Measurements from ENCODE around the gene NCAM1.

NCAM1 gene

GRCh38 chr11:112942966-112943643 lies 18.1 kb upstream of the NCAM1 start:
- no peaks in the 10 kb centered on the region for H3K27me3 ChIP-seq
- H3K4me3 ChIP-seq: no peak overlapping the region
- H3K36me3 ChIP-seq: no peaks in the 10 kb centered on the region
- no peaks in the 10 kb centered on the region for H4K20me1 ChIP-seq
- no peaks in the 10 kb centered on the region for H3K9me3 ChIP-seq
- no peak overlapping the region for H3K9ac ChIP-seq
- no peaks in the 10 kb centered on the region for H3K4me1 ChIP-seq
- no peak for TF ChIP-seq Cebpa-rat (IDR thresholded peaks at IDR 0.05)
- no peak overlapping the region for H3K27ac ChIP-seq
- no peak overlapping the region for H3K4me2 ChIP-seq

- no peak overlapping the region for H3K9ac ChIP-seq
- H3K4me2 ChIP-seq: no peak overlapping the region
Measured at GRCh38 chr11:112946866-112947265, 14.4 kb upstream of the NCAM1 start.

GRCh38 chr11:112949781-112950575 lies 11.2 kb upstream of the NCAM1 start:
- Histone ChIP-seq H3K27me3 (no peaks in the 10 kb centered on the region), H3K4me1 (no peaks in the 10 kb centered on the region), H3K9me3 (no peaks in the 10 kb centered on the region), H3K27ac (no peak overlapping the region), H3K36me3 (no peaks in the 10 kb centered on the region), H4K20me1 (no peaks in the 10 kb centered on the region), H3K4me3 (no peak overlapping the region), H3K4me2 (no peak overlapping the region), H3K9ac (no peak overlapping the region)
- TF ChIP-seq Cebpa-rat (IDR thresholded peaks at IDR 0.05): no peak

More at GRCh38 chr11:112946866-112947265, 14.4 kb upstream of the NCAM1 start:
- Histone ChIP-seq H3K36me3 (no peaks in the 10 kb centered on the region), H3K27me3 (no peaks in the 10 kb centered on the region), H3K9me3 (no peaks in the 10 kb centered on the region), H3K27ac (no peak overlapping the region), H4K20me1 (no peaks in the 10 kb centered on the region), H3K4me3 (no peak overlapping the region), H3K4me1 (no peaks in the 10 kb centered on the region)
- no peak for TF ChIP-seq Cebpa-rat (IDR thresholded peaks at IDR 0.05)

DNA sequence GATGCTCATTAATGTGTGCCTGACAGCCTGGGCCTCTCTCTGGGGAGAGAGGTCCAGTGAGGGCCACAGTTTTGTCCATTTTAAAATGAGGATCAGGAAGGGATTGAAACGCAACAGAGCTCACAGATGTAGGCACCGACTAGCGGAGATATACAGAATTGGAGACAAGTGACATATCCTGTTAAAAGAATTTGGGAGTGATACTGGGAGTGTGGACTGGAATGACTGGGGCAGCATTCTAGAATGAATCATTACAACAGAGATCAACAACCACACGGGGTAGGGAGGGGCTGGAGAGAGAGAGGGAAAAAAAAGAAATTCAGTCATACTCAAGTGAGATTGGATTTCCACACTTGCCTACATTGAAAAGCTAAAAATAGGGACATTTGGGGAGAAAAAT lies 2.5 kb upstream of the NCAM1 start:
- Histone ChIP-seq H3K4me2 (no peak overlapping the region), H3K9ac (no peak overlapping the region), H3K27ac (no peak overlapping the region), H3K4me3 (no peak overlapping the region), H4K20me1 (no peaks in the 10 kb centered on the region), H3K36me3 (no peaks in the 10 kb centered on the region), H3K27me3 (peaks cover 11% of the 10 kb centered on the region), H3K9me3 (0 out of 2 replicates have a peak, but pooled peaks cover 3% of the 10 kb centered on the region), H3K4me1 (peaks cover 13% of the 10 kb centered on the region)
- no peak for TF ChIP-seq Cebpa-rat (IDR thresholded peaks at IDR 0.05)

- Histone ChIP-seq H3K36me3 (no peaks in the 10 kb centered on the region), H3K27ac (no peak overlapping the region), H3K9ac (peak overlapping the region; percentile 38; the same call in 1 of the 2 replicates), H3K4me2 (peak overlapping the region; percentile 97), H4K20me1 (no peaks in the 10 kb centered on the region), H3K4me3 (peak overlapping the region; percentile 80), H3K27me3 (peaks cover 11% of the 10 kb centered on the region), H3K4me1 (peaks cover 5% of the 10 kb centered on the region; the same call in 1 of the 2 replicates), H3K9me3 (0 out of 2 replicates have a peak, but pooled peaks cover 3% of the 10 kb centered on the region)
- TF ChIP-seq Cebpa-rat (IDR thresholded peaks at IDR 0.05): no peak
Measured at GRCh38 chr11:112961751-112962578, 745 bp downstream of the NCAM1 start.

DNA sequence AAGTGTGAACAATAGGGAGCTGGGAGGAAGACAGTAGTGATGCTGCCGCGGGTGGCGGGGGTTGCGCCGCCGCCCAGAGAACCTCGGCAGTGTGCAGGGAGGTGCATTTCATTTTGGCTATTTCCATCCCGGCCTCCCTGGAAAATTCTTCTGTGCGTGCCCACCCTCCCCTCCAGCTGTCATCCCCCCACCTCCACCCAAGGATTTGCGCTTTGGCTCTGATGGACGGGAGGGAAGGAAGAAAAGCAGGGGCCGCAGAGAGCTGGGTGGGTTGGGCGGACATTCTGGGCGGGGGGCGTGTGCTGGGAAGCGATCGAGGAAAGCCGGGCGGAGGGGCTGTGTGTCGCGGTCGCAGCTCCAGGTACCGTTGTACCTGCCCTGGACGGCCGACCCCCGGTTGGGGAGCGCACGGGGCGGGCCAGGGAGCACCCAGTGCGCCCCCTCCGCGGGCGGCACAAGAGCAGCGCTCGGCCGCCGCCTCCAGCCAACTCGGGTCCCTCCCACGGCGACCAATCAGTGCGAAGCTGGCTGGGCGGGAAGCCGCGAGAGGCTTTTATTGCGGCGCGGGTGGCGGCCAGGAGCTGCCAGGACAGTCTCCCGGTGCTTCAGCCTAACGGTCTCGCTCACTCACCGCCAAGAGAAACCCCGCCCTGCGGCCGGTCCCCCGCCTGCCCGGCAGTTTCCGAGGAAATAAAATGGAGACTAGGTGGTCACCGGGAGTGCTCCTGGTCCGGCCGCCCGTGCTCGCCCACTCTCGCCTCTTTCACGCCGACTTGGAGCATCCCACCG lies 1.6 kb downstream of the NCAM1 start:
- Histone ChIP-seq H3K27me3 (peaks cover 11% of the 10 kb centered on the region), H3K9ac (no peak overlapping the region), H3K9me3 (0 out of 2 replicates have a peak, but pooled peaks cover 3% of the 10 kb centered on the region), H3K4me2 (peak overlapping the region; percentile 97), H3K36me3 (no peaks in the 10 kb centered on the region), H3K27ac (no peak overlapping the region), H4K20me1 (no peaks in the 10 kb centered on the region), H3K4me1 (peaks cover 5% of the 10 kb centered on the region; the same call in 1 of the 2 replicates), H3K4me3 (peak overlapping the region; percentile 80)
- no peak for TF ChIP-seq Cebpa-rat (IDR thresholded peaks at IDR 0.05)

DNA sequence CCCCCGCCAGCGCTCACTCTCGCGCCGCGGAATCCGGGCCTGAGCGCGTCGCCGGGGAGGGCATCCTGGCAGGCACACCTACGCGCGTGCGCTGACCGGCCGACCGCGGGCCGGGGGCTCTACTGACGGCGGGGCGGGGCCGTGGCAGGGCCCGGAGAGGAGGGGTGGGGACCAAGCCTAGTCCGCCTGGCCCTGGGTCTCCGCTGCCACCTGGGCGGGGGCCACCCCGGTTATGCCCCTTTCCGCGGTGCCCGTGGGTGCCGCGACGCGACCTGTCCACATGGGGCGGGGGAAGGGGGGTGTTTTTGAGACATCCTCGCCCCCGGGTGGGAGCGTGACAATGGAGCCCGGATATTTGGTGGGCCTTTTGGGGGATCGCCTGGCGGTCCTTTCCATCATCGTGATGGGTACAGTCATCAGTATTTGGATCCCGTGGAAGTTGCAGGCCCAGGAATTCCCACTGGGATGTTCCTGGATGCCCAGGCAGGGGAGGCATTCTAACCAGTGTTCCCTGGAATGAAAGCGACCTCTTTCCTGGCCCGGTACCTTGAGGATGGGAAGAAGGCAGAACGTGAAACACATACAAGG lies 2.2 kb downstream of the NCAM1 start:
- Histone ChIP-seq H4K20me1 (no peaks in the 10 kb centered on the region), H3K27me3 (peaks cover 11% of the 10 kb centered on the region), H3K9ac (no peak overlapping the region), H3K9me3 (0 out of 2 replicates have a peak, but pooled peaks cover 3% of the 10 kb centered on the region), H3K27ac (no peak overlapping the region), H3K4me1 (peaks cover 5% of the 10 kb centered on the region; the same call in 1 of the 2 replicates), H3K36me3 (no peaks in the 10 kb centered on the region), H3K4me2 (no peak overlapping the region), H3K4me3 (no peak overlapping the region)
- TF ChIP-seq Cebpa-rat (IDR thresholded peaks at IDR 0.05): no peak

- no peak for TF ChIP-seq Cebpa-rat (IDR thresholded peaks at IDR 0.05)
- H3K4me2 ChIP-seq: no peak overlapping the region
- H3K27ac ChIP-seq: no peak overlapping the region
- 0 out of 2 replicates have a peak, but pooled peaks cover 3% of the 10 kb centered on the region for H3K9me3 ChIP-seq
- no peaks in the 10 kb centered on the region for H3K36me3 ChIP-seq
- peaks cover 14% of the 10 kb centered on the region for H3K4me1 ChIP-seq
- H3K27me3 ChIP-seq: peaks cover 11% of the 10 kb centered on the region
- H3K9ac ChIP-seq: no peak overlapping the region
- H3K4me3 ChIP-seq: no peak overlapping the region
- H4K20me1 ChIP-seq: no peaks in the 10 kb centered on the region
Measured at GRCh38 chr11:112965656-112966055, 4.4 kb downstream of the NCAM1 start.
